B cell (primary cell): ENCODE results near the gene ELMO1.

Source experiments
- EZH2 ChIP-seq: IDR thresholded peaks from 2 replicates; pipeline ENCODE4 v1.6.1; 2012; ENCODE audit warnings: borderline replicate concordance, low read depth, mild to moderate bottlenecking, moderate library complexity, low read length; ENCODE audit not compliant: insufficient read depth, poor library complexity, severe bottlenecking
- TF ChIP-seq, protein P1 (sequence below): fragments of 200-600 bp; IDR thresholded peaks from one replicate; pipeline ENCODE4 v1.8.0; 2022; ENCODE audit warnings: antibody characterized with exemption, mild to moderate bottlenecking

- TF ChIP-seq, protein P1, sequence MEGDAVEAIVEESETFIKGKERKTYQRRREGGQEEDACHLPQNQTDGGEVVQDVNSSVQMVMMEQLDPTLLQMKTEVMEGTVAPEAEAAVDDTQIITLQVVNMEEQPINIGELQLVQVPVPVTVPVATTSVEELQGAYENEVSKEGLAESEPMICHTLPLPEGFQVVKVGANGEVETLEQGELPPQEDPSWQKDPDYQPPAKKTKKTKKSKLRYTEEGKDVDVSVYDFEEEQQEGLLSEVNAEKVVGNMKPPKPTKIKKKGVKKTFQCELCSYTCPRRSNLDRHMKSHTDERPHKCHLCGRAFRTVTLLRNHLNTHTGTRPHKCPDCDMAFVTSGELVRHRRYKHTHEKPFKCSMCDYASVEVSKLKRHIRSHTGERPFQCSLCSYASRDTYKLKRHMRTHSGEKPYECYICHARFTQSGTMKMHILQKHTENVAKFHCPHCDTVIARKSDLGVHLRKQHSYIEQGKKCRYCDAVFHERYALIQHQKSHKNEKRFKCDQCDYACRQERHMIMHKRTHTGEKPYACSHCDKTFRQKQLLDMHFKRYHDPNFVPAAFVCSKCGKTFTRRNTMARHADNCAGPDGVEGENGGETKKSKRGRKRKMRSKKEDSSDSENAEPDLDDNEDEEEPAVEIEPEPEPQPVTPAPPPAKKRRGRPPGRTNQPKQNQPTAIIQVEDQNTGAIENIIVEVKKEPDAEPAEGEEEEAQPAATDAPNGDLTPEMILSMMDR, result no peak
- no peak for TF ChIP-seq EZH2
These were observed 34.2 kb downstream of the ELMO1 start for GRCh38 chr7:37414352-37414983.
